ENCODE results near the gene CTSS.
"Not testable (repeated sequence)": the region's sequence is repeated elsewhere in the genome, so short reads cannot be mapped to it uniquely, and the experiment has no call there.

Gene CTSS

DNA sequence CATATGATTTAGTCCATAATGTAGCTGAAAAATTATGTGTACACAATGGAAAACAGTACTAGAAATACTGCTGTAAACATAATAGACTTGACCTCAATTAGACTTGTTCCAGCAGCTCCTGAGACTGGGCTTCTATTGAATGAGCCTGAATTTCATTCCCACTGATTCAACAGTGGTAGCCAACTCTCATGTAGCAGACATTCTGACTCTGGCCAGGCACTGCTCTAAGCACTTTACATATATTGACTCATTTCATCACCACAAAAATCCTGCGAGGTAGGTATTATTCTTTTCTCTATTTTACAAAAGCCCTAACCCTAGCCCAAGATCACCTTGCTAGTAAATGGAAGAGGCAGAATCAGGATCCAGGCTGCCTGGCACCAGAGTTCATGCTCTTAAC, 12.8 kb upstream of the CTSS start:
- Histone ChIP-seq H3K9me3 (ENCODE audit: insufficient read depth, low read length, severe bottlenecking) (no peaks in the 10 kb centered on the region), H3K36me3 (ENCODE audit: insufficient read depth, low read length) (no peaks in the 10 kb centered on the region), H3K27ac (ENCODE audit: low read length) (no peak overlapping the region), H2AFZ (ENCODE audit: low read depth, low read length) (no peak overlapping the region), H4K20me1 (ENCODE audit: insufficient read depth, low read length) (no peaks in the 10 kb centered on the region), H3K4me3 (ENCODE audit: low read depth in 1 of 2, low read length in 2 of 2) (no peak overlapping the region), H3K27me3 (ENCODE audit: insufficient read depth, low read length, poor library complexity) (no peaks in the 10 kb centered on the region), H3K9ac (ENCODE audit: low read depth, low read length) (no peak overlapping the region), H3K4me1 (ENCODE audit: insufficient read depth, low read length) (no peaks in the 10 kb centered on the region), H3K79me2 (ENCODE audit: insufficient read depth, low read length) (no peaks in the 10 kb centered on the region), H3K4me2 (ENCODE audit: insufficient read depth, low read length) (no peak overlapping the region)
- ATAC-seq (ENCODE audit: insufficient read depth, low read depth) (no peak), DNase-seq (no peak)
- no peak for TF ChIP-seq EZH2 (IDR thresholded peaks at IDR 0.05; ENCODE audit: borderline replicate concordance, low read depth, low read length, severe bottlenecking)
- TF ChIP-seq, protein P1, sequence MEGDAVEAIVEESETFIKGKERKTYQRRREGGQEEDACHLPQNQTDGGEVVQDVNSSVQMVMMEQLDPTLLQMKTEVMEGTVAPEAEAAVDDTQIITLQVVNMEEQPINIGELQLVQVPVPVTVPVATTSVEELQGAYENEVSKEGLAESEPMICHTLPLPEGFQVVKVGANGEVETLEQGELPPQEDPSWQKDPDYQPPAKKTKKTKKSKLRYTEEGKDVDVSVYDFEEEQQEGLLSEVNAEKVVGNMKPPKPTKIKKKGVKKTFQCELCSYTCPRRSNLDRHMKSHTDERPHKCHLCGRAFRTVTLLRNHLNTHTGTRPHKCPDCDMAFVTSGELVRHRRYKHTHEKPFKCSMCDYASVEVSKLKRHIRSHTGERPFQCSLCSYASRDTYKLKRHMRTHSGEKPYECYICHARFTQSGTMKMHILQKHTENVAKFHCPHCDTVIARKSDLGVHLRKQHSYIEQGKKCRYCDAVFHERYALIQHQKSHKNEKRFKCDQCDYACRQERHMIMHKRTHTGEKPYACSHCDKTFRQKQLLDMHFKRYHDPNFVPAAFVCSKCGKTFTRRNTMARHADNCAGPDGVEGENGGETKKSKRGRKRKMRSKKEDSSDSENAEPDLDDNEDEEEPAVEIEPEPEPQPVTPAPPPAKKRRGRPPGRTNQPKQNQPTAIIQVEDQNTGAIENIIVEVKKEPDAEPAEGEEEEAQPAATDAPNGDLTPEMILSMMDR (IDR thresholded peaks at IDR 0.05; ENCODE audit: borderline replicate concordance, extremely low read depth, low read length, poor library complexity, severe bottlenecking) = no peak

DNA sequence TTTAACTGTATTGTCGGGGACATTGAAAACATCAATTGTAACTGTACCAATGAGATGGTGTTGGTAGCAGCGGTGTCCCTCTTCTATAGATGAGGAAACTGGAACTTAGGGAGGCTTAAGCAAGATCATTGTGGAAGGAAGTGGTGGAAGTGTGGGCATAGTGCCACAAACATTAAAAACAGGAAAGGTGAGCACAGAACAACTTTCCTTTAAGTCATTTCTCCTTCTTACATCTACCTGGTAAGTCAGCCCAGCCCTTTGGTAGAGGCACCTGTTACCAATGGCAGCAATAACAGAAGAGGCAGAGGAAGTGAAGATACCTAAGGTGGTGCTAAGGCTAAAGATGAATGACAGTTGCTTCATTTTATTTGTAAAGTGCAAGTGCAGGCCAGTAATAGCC, 12.0 kb upstream of the CTSS start:
- Histone ChIP-seq H3K9me3 (ENCODE audit: insufficient read depth, low read length, severe bottlenecking) (no peaks in the 10 kb centered on the region), H3K27me3 (ENCODE audit: insufficient read depth, low read length, poor library complexity) (no peaks in the 10 kb centered on the region), H2AFZ (ENCODE audit: low read depth, low read length) (no peak overlapping the region), H3K9ac (ENCODE audit: low read depth, low read length) (no peak overlapping the region), H3K79me2 (ENCODE audit: insufficient read depth, low read length) (no peaks in the 10 kb centered on the region), H3K4me1 (ENCODE audit: insufficient read depth, low read length) (no peaks in the 10 kb centered on the region), H3K36me3 (ENCODE audit: insufficient read depth, low read length) (no peaks in the 10 kb centered on the region), H4K20me1 (ENCODE audit: insufficient read depth, low read length) (no peaks in the 10 kb centered on the region), H3K27ac (ENCODE audit: low read length) (no peak overlapping the region), H3K4me2 (ENCODE audit: insufficient read depth, low read length) (no peak overlapping the region), H3K4me3 (ENCODE audit: low read depth in 1 of 2, low read length in 2 of 2) (no peak overlapping the region)
- no peak for DNase-seq
- TF ChIP-seq EZH2 (IDR thresholded peaks at IDR 0.05; ENCODE audit: borderline replicate concordance, low read depth, low read length, severe bottlenecking) = no peak
- TF ChIP-seq, protein P1 (IDR thresholded peaks at IDR 0.05; ENCODE audit: borderline replicate concordance, extremely low read depth, low read length, poor library complexity, severe bottlenecking) = no peak
- ATAC-seq (ENCODE audit: insufficient read depth, low read depth) = no peak

DNA sequence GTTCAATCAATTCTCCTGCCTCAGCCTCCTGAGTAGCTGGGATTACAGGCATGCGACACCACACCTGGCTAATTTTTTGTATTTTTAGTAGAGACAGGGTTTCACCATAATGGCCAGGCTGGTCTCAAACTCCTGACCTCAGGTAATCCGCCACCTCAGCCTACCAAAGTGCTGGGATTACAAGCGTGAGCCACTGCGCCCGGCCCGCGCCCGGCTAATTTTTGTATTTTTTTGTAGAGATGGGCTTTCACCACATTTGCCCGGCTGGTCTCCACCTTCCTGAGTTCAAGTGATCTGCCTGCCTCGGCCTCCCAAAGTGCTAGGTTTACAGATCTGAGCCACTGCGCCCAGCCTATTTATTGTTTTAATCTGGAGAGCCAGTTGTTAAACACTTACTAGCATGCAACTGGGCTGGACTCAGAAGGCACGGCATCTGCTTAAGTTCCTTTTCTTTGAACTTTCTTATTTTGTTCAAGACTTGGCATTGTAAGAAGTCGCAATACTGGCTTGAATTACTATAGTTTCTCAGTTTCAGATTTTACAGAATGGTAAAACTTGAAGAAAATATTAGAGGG, 10.4 kb upstream of the CTSS start:
- H3K36me3 ChIP-seq (ENCODE audit: insufficient read depth, low read length); H3K4me1 ChIP-seq (ENCODE audit: insufficient read depth, low read length); H3K9ac ChIP-seq (ENCODE audit: low read depth, low read length); H3K9me3 ChIP-seq (ENCODE audit: insufficient read depth, low read length, severe bottlenecking); H3K79me2 ChIP-seq (ENCODE audit: insufficient read depth, low read length); DNase-seq; H2AFZ ChIP-seq (ENCODE audit: low read depth, low read length); H3K4me2 ChIP-seq (ENCODE audit: insufficient read depth, low read length); ATAC-seq (ENCODE audit: insufficient read depth, low read depth); H4K20me1 ChIP-seq (ENCODE audit: insufficient read depth, low read length); H3K4me3 ChIP-seq (ENCODE audit: low read depth in 1 of 2, low read length in 2 of 2); H3K27me3 ChIP-seq (ENCODE audit: insufficient read depth, low read length, poor library complexity); H3K27ac ChIP-seq (ENCODE audit: low read length): not testable (repeated sequence)

DNA sequence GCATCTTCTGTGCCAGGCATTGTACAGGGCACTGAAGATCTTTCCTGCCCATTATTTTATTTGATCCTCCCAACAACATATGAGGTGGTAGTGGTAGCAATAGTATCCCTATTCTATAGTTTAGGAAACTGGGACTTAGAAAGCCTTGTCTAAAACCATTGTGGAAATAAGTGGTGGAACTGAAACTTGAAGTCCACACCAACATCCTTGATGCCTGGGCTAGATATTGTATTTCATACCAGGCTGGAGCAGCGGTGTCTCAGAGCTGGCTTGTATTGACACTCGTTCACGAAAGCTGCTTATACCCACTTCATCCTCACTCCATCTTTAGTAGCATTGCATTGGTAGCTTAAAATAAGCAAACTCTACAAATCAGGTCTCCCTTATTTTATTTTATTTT, 9.7 kb upstream of the CTSS start:
- no peak for TF ChIP-seq EZH2 (IDR thresholded peaks at IDR 0.05; ENCODE audit: borderline replicate concordance, low read depth, low read length, severe bottlenecking)
- Histone ChIP-seq H3K4me3 (ENCODE audit: low read depth in 1 of 2, low read length in 2 of 2) (no peak overlapping the region), H4K20me1 (ENCODE audit: insufficient read depth, low read length) (no peaks in the 10 kb centered on the region), H3K27ac (ENCODE audit: low read length) (no peak overlapping the region), H3K4me2 (ENCODE audit: insufficient read depth, low read length) (no peak overlapping the region), H3K4me1 (ENCODE audit: insufficient read depth, low read length) (peaks cover 10% of the 10 kb centered on the region), H3K9ac (ENCODE audit: low read depth, low read length) (no peak overlapping the region), H3K36me3 (ENCODE audit: insufficient read depth, low read length) (no peaks in the 10 kb centered on the region), H3K9me3 (ENCODE audit: insufficient read depth, low read length, severe bottlenecking) (no peaks in the 10 kb centered on the region), H3K27me3 (ENCODE audit: insufficient read depth, low read length, poor library complexity) (no peaks in the 10 kb centered on the region), H2AFZ (ENCODE audit: low read depth, low read length) (no peak overlapping the region), H3K79me2 (ENCODE audit: insufficient read depth, low read length) (no peaks in the 10 kb centered on the region)
- DNase-seq (no peak), ATAC-seq (ENCODE audit: insufficient read depth, low read depth) (no peak)

Data from DND-41 (cell line).